Measurements from ENCODE around the gene LRRC59. TPM values are rescaled to one million over a fixed set of nuclear protein-coding genes. Genes with fewer than 3 reads are reported as not detected.

Gene LRRC59
- total RNA-seq = 161 and 163 TPM in 2 replicates

DNA sequence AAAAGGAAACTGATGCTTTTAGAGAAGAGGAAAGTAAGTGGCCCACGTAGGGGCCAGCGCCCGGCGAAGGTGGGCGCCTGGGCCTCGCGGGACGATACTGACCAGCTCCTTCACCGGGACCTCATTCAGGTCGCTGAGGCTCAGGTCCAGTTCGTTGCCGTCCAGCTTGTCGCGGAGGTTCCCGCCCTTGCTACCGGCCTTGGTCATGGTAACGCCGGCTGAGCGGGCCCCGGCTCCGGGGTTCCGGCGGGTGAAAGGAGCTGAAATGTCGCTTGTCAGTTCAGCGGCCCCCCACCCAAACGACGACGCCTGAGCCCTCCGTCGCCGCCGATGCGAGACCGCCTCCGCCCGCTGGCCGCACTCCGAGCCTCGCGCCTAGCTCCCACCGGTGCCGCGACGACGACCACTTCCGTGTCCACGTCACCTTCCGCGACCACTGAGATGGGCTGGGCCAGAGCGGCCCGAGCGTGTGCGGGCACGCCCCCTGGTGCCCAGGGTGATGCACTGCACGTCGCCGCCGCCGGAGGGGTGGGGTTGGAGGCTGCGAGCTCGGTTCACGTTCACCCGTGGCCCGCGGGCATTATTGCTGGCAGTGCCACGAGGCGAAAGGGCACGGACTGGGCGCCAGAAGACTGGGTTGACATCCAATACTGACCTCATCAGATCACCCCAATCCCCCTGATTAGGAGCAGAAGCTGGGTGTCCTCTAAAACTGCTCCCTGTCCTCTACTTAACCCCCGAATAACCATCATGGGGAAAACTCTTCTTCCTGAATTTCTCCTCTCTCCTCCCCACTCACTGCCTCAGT, at the start of gene LRRC59:
Gene LRRC59, minus strand, starts transcription at position 413 of the 808 bp plus-strand sequence. Its CDS starts 206 bp downstream, at position 207.

DNA sequence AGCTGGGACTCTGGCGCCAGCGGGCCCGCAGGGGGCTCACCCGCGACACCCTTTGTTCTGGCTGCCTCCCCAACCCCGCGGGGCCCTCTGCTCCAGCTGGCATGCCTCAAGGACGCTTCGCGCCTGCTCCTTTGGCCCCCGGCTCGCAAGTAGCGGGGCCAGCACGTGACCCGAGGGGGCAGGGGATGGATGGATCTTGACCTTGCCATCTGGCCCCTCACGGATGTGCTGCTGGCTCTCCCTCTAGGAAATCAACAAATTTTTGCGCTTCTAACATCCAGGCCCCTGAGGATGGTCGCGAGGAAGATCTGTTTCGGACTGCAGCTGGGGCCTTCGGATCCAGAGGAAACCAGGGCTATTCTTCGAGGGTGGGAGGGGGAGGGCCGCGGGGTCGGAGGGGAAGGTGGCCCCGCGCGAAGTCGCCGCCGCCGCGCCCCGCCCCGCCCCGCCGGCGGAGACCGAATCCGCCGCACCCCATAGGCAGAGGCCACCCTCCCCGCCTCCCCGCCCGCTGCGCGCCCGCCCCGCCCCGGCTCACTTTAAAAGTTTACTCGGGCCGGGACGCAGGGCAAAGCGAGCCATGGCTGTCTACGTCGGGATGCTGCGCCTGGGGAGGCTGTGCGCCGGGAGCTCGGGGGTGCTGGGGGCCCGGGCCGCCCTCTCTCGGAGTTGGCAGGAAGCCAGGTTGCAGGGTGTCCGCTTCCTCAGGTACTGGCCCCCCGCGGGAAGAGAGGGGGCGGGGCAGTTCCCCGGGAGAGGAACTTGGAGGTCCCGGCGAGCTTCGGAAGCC, 28.6 kb upstream of the LRRC59 start, which contains the start of gene ACSF2:
Gene ACSF2, plus strand, starts transcription at position 537 of the 790 bp plus-strand sequence. Its CDS starts 44 bp downstream, at position 581.

GRCh38 chr17:50372758-50373556, 24.4 kb downstream of the LRRC59 start, which contains the start of the genes EME1 and MRPL27:
Gene EME1 (plus strand): TSS chr17:50373229. CDS start chr17:50375209, 1,980 bp downstream.
Gene MRPL27 (minus strand): TSS chr17:50373184. CDS start chr17:50373170, 14 bp downstream.

GRCh38 chr17:50345432-50346312, 51.7 kb downstream of the LRRC59 start, which contains the start of gene XYLT2:
Gene XYLT2 (plus strand): TSS chr17:50346126. CDS start chr17:50346141, 15 bp downstream.

Other genes starting within 250 kb of the LRRC59 start
- gene PPP1R9B, start 246.8 kb downstream of the LRRC59 start, total RNA-seq = 27.6 and 36.3 TPM in 2 replicates
- gene SGCA, start 231.5 kb downstream of the LRRC59 start, total RNA-seq = 0.21 TPM in 1 of 2 replicates, not detected in the other
- 109 and 112 TPM in 2 replicates for gene COL1A1, start 195.9 kb downstream of the LRRC59 start, total RNA-seq
- gene TMEM92, start 123.1 kb downstream of the LRRC59 start, total RNA-seq = 5.6 and 7.5 TPM in 2 replicates
- gene XYLT2, start 51.4 kb downstream of the LRRC59 start, total RNA-seq = 43.9 and 59.2 TPM in 2 replicates
- gene MRPL27, start 24.3 kb downstream of the LRRC59 start, total RNA-seq = 90.5 and 97.3 TPM in 2 replicates
- gene EME1, start 24.3 kb downstream of the LRRC59 start, total RNA-seq = 4.9 and 5.6 TPM in 2 replicates
- 23.7 and 46.3 TPM in 2 replicates for gene ACSF2, start 28.7 kb upstream of the LRRC59 start, total RNA-seq
- not detected in 2 replicates for gene CHAD, start 71.4 kb upstream of the LRRC59 start, total RNA-seq
- 12.8 and 15.0 TPM in 2 replicates for gene RSAD1, start 81.3 kb upstream of the LRRC59 start, total RNA-seq
- 0.60 TPM in 1 of 2 replicates, not detected in the other for gene MYCBPAP, start 110.9 kb upstream of the LRRC59 start, total RNA-seq
- 30.8 and 61.9 TPM in 2 replicates for gene EPN3, start 135.2 kb upstream of the LRRC59 start, total RNA-seq
- gene SPATA20, start 149.7 kb upstream of the LRRC59 start, total RNA-seq = 34.8 and 35.6 TPM in 2 replicates
- 0.05 TPM in 1 of 2 replicates, not detected in the other for gene CACNA1G, start 163.2 kb upstream of the LRRC59 start, total RNA-seq
- 13.3 and 13.7 TPM in 2 replicates for gene ABCC3, start 237.4 kb upstream of the LRRC59 start, total RNA-seq

All from airway epithelial cell (primary cell).